DND-41 (cell line): Measurements from ENCODE around the gene EYS.

ENCODE experiments used
- ATAC-seq: fragments of 200-7000 bp; cut with Tn5 transposase; 3 replicates; pipeline ENCODE4 v1.9.1; 2021; ENCODE audit warnings: low read depth; ENCODE audit not compliant: insufficient read depth
- DNase-seq: peaks from one replicate; pipeline ENCODE4 v3.0.0-alpha.2; 2020
- H2AFZ ChIP-seq: 2 replicates; pipeline ENCODE4 v1.6.0; 2012; ENCODE audit warnings: low read depth, low read length
- H3K27ac ChIP-seq: 2 replicates; pipeline ENCODE4 v1.5.1; 2012; ENCODE audit warnings: low read length, inconsistent platforms
- H3K27me3 ChIP-seq: fragments of 200-600 bp; sonication (generic); 2 replicates; pipeline ENCODE4 v1.6.0; 2012; ENCODE audit warnings: low read length, mild to moderate bottlenecking, inconsistent platforms; ENCODE audit not compliant: insufficient read depth, poor library complexity
- H3K36me3 ChIP-seq: 2 replicates; pipeline ENCODE4 v1.5.1; 2012; ENCODE audit warnings: low read length, inconsistent platforms; ENCODE audit not compliant: insufficient read depth
- H3K4me1 ChIP-seq: 2 replicates; pipeline ENCODE4 v1.5.1; 2012; ENCODE audit warnings: mild to moderate bottlenecking, low read length; ENCODE audit not compliant: insufficient read depth
- H3K4me2 ChIP-seq: 2 replicates; pipeline ENCODE4 v1.6.0; 2012; ENCODE audit warnings: mild to moderate bottlenecking, moderate library complexity, low read length, inconsistent platforms; ENCODE audit not compliant: insufficient read depth
- H3K4me3 ChIP-seq, 2 experiments: fragments of 200-600 bp in 1 of 2; shearing (Covaris generic) in 1 of 2; 2 replicates each; pipeline ENCODE4 v1.5.1; 2012 to 2016; ENCODE audit warnings: inconsistent platforms in 2 of 2, low read length in 2 of 2, mild to moderate bottlenecking in 2 of 2, low read depth in 1 of 2, moderate library complexity in 1 of 2
- H3K79me2 ChIP-seq: 2 replicates; pipeline ENCODE4 v1.6.0; 2012; ENCODE audit warnings: low read length, inconsistent platforms; ENCODE audit not compliant: insufficient read depth
- H3K9ac ChIP-seq: 2 replicates; pipeline ENCODE4 v1.6.0; 2012; ENCODE audit warnings: low read depth, mild to moderate bottlenecking, inconsistent platforms, low read length, moderate library complexity
- H3K9me3 ChIP-seq: 2 replicates; pipeline ENCODE4 v1.5.1; 2012; ENCODE audit warnings: low read length, moderate library complexity, mild to moderate bottlenecking, inconsistent platforms; ENCODE audit not compliant: insufficient read depth, severe bottlenecking
- H4K20me1 ChIP-seq: 2 replicates; pipeline ENCODE4 v1.6.0; 2012; ENCODE audit warnings: low read length; ENCODE audit not compliant: insufficient read depth
- CTCF ChIP-seq: IDR thresholded peaks from 2 replicates; pipeline ENCODE4 v1.5.1; 2012; ENCODE audit warnings: borderline replicate concordance, low read length, moderate library complexity, mild to moderate bottlenecking; ENCODE audit not compliant: poor library complexity, severe bottlenecking; ENCODE audit errors: extremely low read depth
- EZH2 ChIP-seq: IDR thresholded peaks from 3 replicates; pipeline ENCODE4 v1.6.1; 2012; ENCODE audit warnings: borderline replicate concordance, low read depth, mild to moderate bottlenecking, moderate library complexity, low read length, inconsistent platforms; ENCODE audit not compliant: severe bottlenecking

Gene EYS

DNA sequence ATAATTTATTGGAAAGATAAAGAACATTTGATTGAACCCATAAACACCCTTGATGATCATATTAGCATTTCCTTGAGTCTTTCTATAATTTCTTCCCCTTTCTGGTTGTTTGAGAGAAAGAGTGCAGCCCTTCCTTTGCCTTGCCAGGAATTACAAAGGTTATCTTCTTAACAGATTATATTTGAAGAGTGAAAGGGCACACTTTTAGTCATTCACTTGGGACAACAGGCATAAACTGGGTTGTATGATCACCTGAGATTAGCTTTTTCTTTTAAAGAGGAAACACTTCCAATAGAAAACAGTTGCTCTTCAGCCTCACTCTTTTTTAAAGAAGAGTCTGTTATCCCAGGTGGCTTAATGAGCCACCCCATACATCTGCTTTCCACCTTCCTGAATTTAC is 1776.2 kb downstream of the EYS start:
- DNase-seq = no peak
- no peak overlapping the region for H3K9ac ChIP-seq
- H3K9me3 ChIP-seq = no peaks in the 10 kb centered on the region
- no peaks in the 10 kb centered on the region for H3K4me1 ChIP-seq
- no peak overlapping the region for H2AFZ ChIP-seq
- H3K4me2 ChIP-seq = no peak overlapping the region
- no peaks in the 10 kb centered on the region for H4K20me1 ChIP-seq
- TF ChIP-seq CTCF = no peak
- TF ChIP-seq EZH2 = no peak
- H3K4me3 ChIP-seq = no peak overlapping the region
- H3K36me3 ChIP-seq = no peaks in the 10 kb centered on the region
- H3K27ac ChIP-seq = no peak overlapping the region
- ATAC-seq = no peak
- no peaks in the 10 kb centered on the region for H3K79me2 ChIP-seq
- H3K27me3 ChIP-seq = no peaks in the 10 kb centered on the region

GRCh38 chr6:63929111-63929510 is 1777.9 kb downstream of the EYS start:
- ATAC-seq (no peak), DNase-seq (no peak)
- no peak for TF ChIP-seq CTCF
- no peak for TF ChIP-seq EZH2
- H3K79me2 ChIP-seq = no peaks in the 10 kb centered on the region
- no peak overlapping the region for H3K27ac ChIP-seq
- no peaks in the 10 kb centered on the region for H3K27me3 ChIP-seq
- no peak overlapping the region for H3K9ac ChIP-seq
- H3K4me3 ChIP-seq = no peak overlapping the region
- H4K20me1 ChIP-seq = no peaks in the 10 kb centered on the region
- no peaks in the 10 kb centered on the region for H3K9me3 ChIP-seq
- no peak overlapping the region for H2AFZ ChIP-seq
- H3K4me2 ChIP-seq = no peak overlapping the region
- no peaks in the 10 kb centered on the region for H3K4me1 ChIP-seq
- H3K36me3 ChIP-seq = no peaks in the 10 kb centered on the region

DNA sequence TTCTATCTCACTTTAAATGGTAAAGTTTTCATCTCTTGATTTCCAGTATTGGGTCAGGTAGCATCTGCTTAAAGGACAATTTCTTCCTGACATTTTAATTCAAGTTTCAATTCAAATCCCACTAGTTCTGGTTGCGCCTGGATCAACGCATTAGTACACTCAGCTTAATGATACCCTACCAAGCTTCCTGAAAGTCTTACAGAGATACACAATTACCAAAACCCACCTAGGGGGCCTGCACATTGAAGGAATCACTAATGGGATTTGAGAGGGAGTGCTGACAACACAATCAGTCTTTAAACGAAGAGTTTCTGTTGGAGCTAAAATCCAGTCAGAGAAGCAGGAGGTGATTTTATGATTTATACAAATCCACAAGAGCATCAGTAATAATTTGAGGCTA is 1778.4 kb downstream of the EYS start:
- H3K4me2 ChIP-seq = no peak overlapping the region

GRCh38 chr6:63926950-63927927 is 1779.8 kb downstream of the EYS start:
- Histone ChIP-seq H3K9me3 (no peaks in the 10 kb centered on the region), H3K4me1 (no peaks in the 10 kb centered on the region), H4K20me1 (no peaks in the 10 kb centered on the region), H3K27ac (no peak overlapping the region), H3K9ac (no peak overlapping the region), H3K79me2 (no peaks in the 10 kb centered on the region), H3K36me3 (no peaks in the 10 kb centered on the region), H3K4me3 (no peak overlapping the region), H3K27me3 (no peaks in the 10 kb centered on the region), H2AFZ (no peak overlapping the region), H3K4me2 (no peak overlapping the region)
- TF ChIP-seq EZH2 = no peak
- ATAC-seq (no peak), DNase-seq (no peak)

More for the DNA sequence above, 1778.4 kb downstream of the EYS start:
- H3K9me3 ChIP-seq = no peaks in the 10 kb centered on the region
- H3K4me1 ChIP-seq = no peaks in the 10 kb centered on the region
- H3K27ac ChIP-seq = no peak overlapping the region
- ATAC-seq = no peak
- no peaks in the 10 kb centered on the region for H3K27me3 ChIP-seq
- H3K4me3 ChIP-seq = no peak overlapping the region
- no peaks in the 10 kb centered on the region for H4K20me1 ChIP-seq
- DNase-seq = no peak
- TF ChIP-seq EZH2 = no peak
- no peaks in the 10 kb centered on the region for H3K79me2 ChIP-seq
- H3K9ac ChIP-seq = no peak overlapping the region
- H2AFZ ChIP-seq = no peak overlapping the region
- no peaks in the 10 kb centered on the region for H3K36me3 ChIP-seq
